HG03442 (cell line): Measurements from ENCODE around the gene ACD.

ENCODE experiments used
- ATAC-seq: cut with Tn5 transposase; IDR thresholded peaks from one replicate; pipeline ENCODE4 v1.9.1; 2021; ENCODE audit warnings: mild to moderate bottlenecking, moderate library complexity; ENCODE audit not compliant: unreplicated experiment

The ACD gene

GRCh38 chr16:67662653-67663010 is 2.6 kb upstream of the ACD start:
- ATAC-seq = no peak

GRCh38 chr16:67661886-67662652 is 2.0 kb upstream of the ACD start:
- ATAC-seq = no peak

- ATAC-seq = no peak
Measured at GRCh38 chr16:67661101-67661761, 1.2 kb upstream of the ACD start.

DNA sequence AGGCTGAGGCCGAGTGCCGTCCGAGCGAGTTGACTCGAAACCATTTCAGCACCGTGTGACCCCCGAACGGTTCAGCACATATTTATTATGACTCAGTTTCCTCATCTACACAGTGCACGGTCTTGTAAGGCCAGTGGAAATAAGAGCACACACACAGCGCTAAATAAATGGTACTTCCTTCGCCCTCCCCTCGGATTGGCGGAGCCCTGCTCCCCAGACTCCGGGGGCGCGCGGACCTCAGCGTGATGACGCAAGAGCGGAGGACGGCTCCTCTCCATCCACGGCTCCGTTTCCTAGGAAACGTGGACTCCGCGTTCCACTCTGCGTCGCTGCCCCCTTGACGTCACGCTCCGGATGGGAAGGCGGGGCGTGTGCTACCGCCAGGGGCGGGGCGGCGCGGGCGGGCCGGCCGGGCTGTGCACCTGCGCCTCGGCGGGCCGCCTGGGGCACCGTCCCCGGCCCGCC is 536 bp upstream of the ACD start, which contains the start of gene PARD6A:
Gene PARD6A, plus strand, starts transcription at position 397 of the 465 bp plus-strand sequence. CDS start 79 bp downstream, outside the sequence.
- peak; percentile 73 for ATAC-seq

GRCh38 chr16:67658849-67659674 is 998 bp downstream of the ACD start:
- no peak for ATAC-seq

GRCh38 chr16:67657751-67658518 is 2.1 kb downstream of the ACD start:
- ATAC-seq = no peak

GRCh38 chr16:67657017-67657608 is 2.9 kb downstream of the ACD start:
- no peak for ATAC-seq

GRCh38 chr16:67656344-67657016 is 3.6 kb downstream of the ACD start:
- ATAC-seq = no peak

- no peak for ATAC-seq
Measured at GRCh38 chr16:67655363-67655762, 4.7 kb downstream of the ACD start.

- ATAC-seq = no peak
Measured at GRCh38 chr16:67654403-67654911, 5.6 kb downstream of the ACD start.

DNA sequence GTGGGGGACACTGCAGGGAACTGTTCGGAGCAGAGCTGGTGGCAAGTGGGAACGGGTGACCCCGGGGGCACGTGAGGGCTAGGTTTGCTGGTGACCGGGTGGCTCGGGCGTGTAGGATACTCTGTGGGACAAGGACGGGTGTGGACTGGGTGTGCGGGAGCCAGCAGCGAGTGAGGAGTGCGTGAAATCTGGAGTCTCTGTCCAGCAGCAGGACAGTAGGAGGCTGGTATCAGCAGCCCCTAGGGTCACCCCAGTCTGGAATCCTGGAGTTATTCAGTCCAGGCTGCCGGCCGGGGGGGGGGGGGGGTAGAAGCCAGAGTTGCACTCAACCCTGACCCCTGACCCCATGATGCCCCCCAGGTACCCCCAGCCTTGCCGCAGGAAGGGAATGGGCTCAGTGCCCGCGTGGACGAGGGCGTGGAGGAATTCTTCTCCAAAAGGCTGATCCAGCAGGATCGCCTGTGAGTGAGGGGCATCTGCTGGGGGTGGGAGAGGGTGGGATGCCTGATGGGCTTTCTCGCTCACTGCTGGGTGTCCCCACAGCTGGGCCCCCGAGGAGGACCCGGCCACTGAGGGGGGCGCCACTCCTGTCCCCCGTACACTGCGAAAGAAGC is 6.2 kb downstream of the ACD start:
- ATAC-seq = no peak

DNA sequence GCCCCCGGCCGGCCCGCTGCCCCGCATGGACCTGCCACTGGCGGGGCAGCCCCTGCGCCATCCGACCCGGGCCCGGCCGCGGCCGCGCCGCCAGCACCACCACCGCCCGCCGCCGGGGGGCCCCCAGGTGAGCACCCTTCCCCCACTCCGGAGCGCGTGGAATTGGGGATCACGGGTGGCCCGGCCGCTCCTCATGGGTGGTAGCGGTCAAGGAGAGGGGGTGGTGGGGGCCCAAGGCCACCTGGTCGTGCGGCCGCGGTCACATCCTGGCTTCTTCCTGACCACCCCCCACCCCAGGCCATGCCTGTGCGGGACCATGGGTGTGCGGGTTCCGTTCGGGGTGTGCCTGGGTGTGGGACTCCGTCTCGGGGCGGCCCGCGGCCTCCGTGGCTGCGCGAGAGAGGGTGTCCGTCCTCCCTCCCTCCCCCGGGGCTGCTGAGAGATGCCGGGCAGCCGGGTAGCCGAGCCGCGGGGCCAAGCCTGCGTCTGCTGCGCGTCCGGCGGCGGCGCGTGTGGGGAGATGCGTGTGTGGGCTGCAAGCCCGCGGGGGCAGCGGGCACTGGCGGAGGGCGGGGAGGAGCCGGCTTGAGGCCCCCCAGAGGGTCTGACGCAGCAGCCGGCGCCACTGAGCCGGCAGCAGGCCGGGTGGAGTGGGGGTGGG is 6.8 kb downstream of the ACD start:
- no peak for ATAC-seq

- no peak for ATAC-seq
Measured at GRCh38 chr16:67652578-67653127, 7.4 kb downstream of the ACD start.

DNA sequence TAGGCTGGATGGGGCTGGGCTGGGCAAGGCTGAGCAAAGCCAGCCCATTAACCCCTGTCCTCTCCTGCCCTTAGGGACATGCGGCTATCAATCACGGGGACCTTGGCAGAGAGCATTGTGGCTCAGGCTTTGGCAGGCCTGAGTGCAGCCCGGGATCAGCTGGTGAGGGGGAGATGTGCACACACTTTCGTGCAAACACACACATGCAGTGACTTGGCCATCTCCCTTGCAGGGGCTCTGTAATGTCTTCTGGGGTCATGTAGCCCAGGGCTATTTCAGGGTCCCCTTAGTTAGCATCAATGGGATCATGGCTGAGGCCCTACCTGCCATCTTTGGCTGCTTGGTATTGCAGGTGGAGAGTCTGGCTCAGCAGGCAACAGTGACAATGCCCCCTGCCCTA is 8.2 kb downstream of the ACD start:
- ATAC-seq = no peak

GRCh38 chr16:67651039-67651438 is 9.0 kb downstream of the ACD start:
- no peak for ATAC-seq

DNA sequence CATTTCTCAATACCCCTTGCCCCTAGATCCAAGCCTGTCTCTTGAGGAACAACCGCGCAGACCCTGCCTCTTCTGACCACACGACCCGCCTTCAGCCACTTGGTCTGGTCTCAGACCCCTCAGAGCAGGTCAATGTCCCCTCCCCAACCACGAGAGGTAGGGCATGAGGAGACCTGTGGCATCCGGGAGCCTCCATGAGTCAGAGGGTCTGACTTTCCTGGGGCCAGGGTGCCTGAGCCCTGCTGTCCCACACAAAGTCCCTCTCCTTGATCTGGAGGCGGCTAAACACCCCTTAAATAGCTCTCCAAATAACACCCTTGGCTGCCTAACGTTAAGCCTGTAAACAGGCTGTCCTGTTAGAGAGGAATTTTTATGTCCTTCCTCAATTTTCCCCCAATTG is 10.0 kb downstream of the ACD start:
- ATAC-seq = no peak

DNA sequence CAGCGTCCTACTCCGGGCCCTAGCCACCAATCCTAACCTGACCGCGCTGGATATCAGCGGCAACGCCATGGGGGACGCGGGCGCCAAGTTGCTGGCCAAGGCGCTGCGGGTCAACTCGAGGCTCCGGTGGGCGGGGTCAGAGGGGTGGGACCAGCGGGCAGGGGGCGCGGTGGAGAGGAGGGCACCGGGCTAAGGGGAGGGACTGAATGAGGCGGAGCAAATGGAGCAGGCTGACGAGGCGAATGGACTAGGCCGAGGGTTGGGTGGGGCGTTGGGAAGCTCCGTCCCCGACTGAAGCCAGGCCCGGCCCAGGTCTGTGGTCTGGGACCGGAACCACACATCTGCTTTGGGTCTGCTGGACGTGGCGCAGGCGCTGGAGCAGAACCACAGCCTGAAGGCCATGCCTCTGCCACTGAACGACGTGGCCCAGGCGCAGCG is 10.5 kb downstream of the ACD start:
- ATAC-seq = no peak

DNA sequence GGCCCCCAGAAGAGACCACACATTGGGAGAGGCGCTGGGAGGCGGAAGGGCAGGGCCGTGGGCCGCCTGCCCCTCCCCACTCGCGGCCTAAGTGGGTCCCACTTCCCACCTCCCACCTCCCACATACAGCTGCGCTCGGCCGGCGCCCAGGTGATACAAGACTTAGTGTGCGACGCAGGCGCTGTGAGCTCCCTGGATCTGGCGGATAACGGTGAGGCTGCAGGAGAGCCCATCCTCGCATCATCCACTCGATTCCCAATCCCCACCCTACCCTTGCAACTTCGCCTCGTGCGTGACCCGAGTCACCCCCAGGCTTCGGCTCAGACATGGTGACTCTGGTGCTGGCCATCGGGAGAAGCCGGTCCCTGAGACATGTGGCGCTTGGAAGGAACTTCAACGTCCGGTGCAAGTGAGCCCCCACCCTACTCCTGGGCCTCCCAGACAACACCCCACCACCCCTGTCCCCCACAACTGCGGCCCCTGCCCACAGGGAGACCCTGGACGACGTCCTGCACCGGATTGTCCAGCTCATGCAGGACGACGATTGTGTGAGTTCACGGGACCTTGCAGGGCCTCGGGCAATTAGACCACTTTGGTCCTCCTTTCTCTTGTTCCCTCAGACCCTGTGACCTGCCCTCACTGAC is 11.2 kb downstream of the ACD start:
- ATAC-seq = no peak
